ENCODE data around the gene NFIC.

GRCh38 chr19:3398900-3399278 lies 32.5 kb downstream of the NFIC start:
- no peak for TF ChIP-seq FOXM1 (IDR thresholded peaks at IDR 0.05; ENCODE audit: borderline replicate concordance, low read depth)
- TF ChIP-seq, protein P1, sequence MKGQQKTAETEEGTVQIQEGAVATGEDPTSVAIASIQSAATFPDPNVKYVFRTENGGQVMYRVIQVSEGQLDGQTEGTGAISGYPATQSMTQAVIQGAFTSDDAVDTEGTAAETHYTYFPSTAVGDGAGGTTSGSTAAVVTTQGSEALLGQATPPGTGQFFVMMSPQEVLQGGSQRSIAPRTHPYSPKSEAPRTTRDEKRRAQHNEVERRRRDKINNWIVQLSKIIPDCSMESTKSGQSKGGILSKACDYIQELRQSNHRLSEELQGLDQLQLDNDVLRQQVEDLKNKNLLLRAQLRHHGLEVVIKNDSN (IDR thresholded peaks at IDR 0.05): no peak
- TF ChIP-seq, protein P2, sequence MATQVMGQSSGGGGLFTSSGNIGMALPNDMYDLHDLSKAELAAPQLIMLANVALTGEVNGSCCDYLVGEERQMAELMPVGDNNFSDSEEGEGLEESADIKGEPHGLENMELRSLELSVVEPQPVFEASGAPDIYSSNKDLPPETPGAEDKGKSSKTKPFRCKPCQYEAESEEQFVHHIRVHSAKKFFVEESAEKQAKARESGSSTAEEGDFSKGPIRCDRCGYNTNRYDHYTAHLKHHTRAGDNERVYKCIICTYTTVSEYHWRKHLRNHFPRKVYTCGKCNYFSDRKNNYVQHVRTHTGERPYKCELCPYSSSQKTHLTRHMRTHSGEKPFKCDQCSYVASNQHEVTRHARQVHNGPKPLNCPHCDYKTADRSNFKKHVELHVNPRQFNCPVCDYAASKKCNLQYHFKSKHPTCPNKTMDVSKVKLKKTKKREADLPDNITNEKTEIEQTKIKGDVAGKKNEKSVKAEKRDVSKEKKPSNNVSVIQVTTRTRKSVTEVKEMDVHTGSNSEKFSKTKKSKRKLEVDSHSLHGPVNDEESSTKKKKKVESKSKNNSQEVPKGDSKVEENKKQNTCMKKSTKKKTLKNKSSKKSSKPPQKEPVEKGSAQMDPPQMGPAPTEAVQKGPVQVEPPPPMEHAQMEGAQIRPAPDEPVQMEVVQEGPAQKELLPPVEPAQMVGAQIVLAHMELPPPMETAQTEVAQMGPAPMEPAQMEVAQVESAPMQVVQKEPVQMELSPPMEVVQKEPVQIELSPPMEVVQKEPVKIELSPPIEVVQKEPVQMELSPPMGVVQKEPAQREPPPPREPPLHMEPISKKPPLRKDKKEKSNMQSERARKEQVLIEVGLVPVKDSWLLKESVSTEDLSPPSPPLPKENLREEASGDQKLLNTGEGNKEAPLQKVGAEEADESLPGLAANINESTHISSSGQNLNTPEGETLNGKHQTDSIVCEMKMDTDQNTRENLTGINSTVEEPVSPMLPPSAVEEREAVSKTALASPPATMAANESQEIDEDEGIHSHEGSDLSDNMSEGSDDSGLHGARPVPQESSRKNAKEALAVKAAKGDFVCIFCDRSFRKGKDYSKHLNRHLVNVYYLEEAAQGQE (IDR thresholded peaks at IDR 0.05; ENCODE audit: low read depth): no peak

All from Ishikawa (cell line).